Measurements from ENCODE around the gene RPAP2. TPM values are rescaled to one million over a fixed set of nuclear protein-coding genes. Genes with fewer than 3 reads are reported as not detected.

RPAP2 gene
- total RNA-seq, 1 experiment from 2014 or later = 28.1 TPM

- no peaks in the 10 kb centered on the region for H3K9me3 ChIP-seq (ENCODE audit: control insufficient read depth in 1 of 2, insufficient read depth in 1 of 2, low read depth in 1 of 2, low read length in 2 of 2)
- no peak overlapping the region for H3K4me3 ChIP-seq (replicated peaks in 1 of 2; ENCODE audit: low read depth in 1 of 2, low read length in 2 of 2)
- H3K27me3 ChIP-seq (ENCODE audit: insufficient read depth, low read length) = no peaks in the 10 kb centered on the region
- no peak overlapping the region for H2AFZ ChIP-seq (ENCODE audit: low read depth, low read length, poor library complexity, severe bottlenecking)
- POLR2A ChIA-PET = no interaction called here
- RAD21 ChIA-PET (ENCODE audit: low non-redundant PET in 1 of 2, low total read pairs in 2 of 2, uncharacterized antibody in 2 of 2, unreplicated experiment in 2 of 2) = no interaction called here
- H3K36me3 ChIP-seq (ENCODE audit: control insufficient read depth in 1 of 2, insufficient read depth in 2 of 2, low read length in 2 of 2) = peaks cover 0 to 5% of the 10 kb centered on the region in 2 experiments; a peak in 2 of 4 replicates
- no peak for TF ChIP-seq EZH2phosphoT487 (IDR thresholded peaks at IDR 0.05; ENCODE audit: borderline replicate concordance)
- no peaks in the 10 kb centered on the region for H3K4me1 ChIP-seq (ENCODE audit: control insufficient read depth in 1 of 2, insufficient read depth in 2 of 2, low read length in 2 of 2)
- no peak for DNase-seq (ENCODE audit: low read depth, low spot score)
- no peak overlapping the region for H3K9ac ChIP-seq (ENCODE audit: low read length)
- no peak overlapping the region for H3K4me2 ChIP-seq (ENCODE audit: low read length)
- no peaks in the 10 kb centered on the region for H3K9me2 ChIP-seq (ENCODE audit: insufficient read depth)
- CTCF ChIA-PET = no interaction called here
- no peak for ATAC-seq
- no peaks in the 10 kb centered on the region for H4K20me1 ChIP-seq (ENCODE audit: insufficient read depth)
- BruUV-seq (replicated peaks) = no TSS peak
- no peak overlapping the region for H3K27ac ChIP-seq (ENCODE audit: low read depth, low read length)
- no peaks in the 10 kb centered on the region for H3K79me2 ChIP-seq (ENCODE audit: insufficient read depth, low read length)
- intact Hi-C loops (cut with micrococcal nuclease) = no loop called here
Observed at GRCh38 chr1:92340154-92340553, 41.3 kb downstream of the RPAP2 start.

GRCh38 chr1:92342401-92342800 is 43.5 kb downstream of the RPAP2 start:
- H3K9ac ChIP-seq (ENCODE audit: low read length) = no peak overlapping the region
- H3K4me1 ChIP-seq (ENCODE audit: control insufficient read depth in 1 of 2, insufficient read depth in 2 of 2, low read length in 2 of 2) = no peaks in the 10 kb centered on the region
- no peaks in the 10 kb centered on the region for H3K79me2 ChIP-seq (ENCODE audit: insufficient read depth, low read length)
- BruUV-seq (replicated peaks) = no TSS peak
- RAD21 ChIA-PET (ENCODE audit: low non-redundant PET in 1 of 2, low total read pairs in 2 of 2, uncharacterized antibody in 2 of 2, unreplicated experiment in 2 of 2) = no interaction called here
- no peaks in the 10 kb centered on the region for H3K9me2 ChIP-seq (ENCODE audit: insufficient read depth)
- no peak overlapping the region for H3K4me3 ChIP-seq (replicated peaks in 1 of 2; ENCODE audit: low read depth in 1 of 2, low read length in 2 of 2)
- DNase-seq (ENCODE audit: low read depth, low spot score) (no peak), ATAC-seq (no peak)
- H3K9me3 ChIP-seq (ENCODE audit: control insufficient read depth in 1 of 2, insufficient read depth in 1 of 2, low read depth in 1 of 2, low read length in 2 of 2) = no peaks in the 10 kb centered on the region
- no peaks in the 10 kb centered on the region for H4K20me1 ChIP-seq (ENCODE audit: insufficient read depth)
- H3K4me2 ChIP-seq (ENCODE audit: low read length) = no peak overlapping the region
- H2AFZ ChIP-seq (ENCODE audit: low read depth, low read length, poor library complexity, severe bottlenecking) = no peak overlapping the region
- POLR2A ChIA-PET = no interaction called here
- peaks cover 0 to 5% of the 10 kb centered on the region in 2 experiments; a peak in 3 of 4 replicates for H3K36me3 ChIP-seq (ENCODE audit: control insufficient read depth in 1 of 2, insufficient read depth in 2 of 2, low read length in 2 of 2)
- intact Hi-C loops (cut with micrococcal nuclease) = no loop called here
- TF ChIP-seq YY1 (IDR thresholded peaks at IDR 0.05; ENCODE audit: extremely low read depth, insufficient replicate concordance, low read depth, low read length) (no peak), ZNF274 (IDR thresholded peaks at IDR 0.05; ENCODE audit: low read depth, low read length) (no peak), SRF (IDR thresholded peaks at IDR 0.05; ENCODE audit: low read depth) (no peak), FOSL1 (IDR thresholded peaks at IDR 0.05; ENCODE audit: low read depth) (no peak), JUND (IDR thresholded peaks at IDR 0.05) (no peak), MAX (IDR thresholded peaks at IDR 0.05) (no peak), POLR2AphosphoS5 (IDR thresholded peaks at IDR 0.05; ENCODE audit: low read depth, low read length) (no peak), RAD21 (IDR thresholded peaks at IDR 0.05; ENCODE audit: low read depth) (no peak)
- TF ChIP-seq, protein P1, sequence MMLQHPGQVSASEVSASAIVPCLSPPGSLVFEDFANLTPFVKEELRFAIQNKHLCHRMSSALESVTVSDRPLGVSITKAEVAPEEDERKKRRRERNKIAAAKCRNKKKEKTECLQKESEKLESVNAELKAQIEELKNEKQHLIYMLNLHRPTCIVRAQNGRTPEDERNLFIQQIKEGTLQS (IDR thresholded peaks at IDR 0.05) = no peak
- TF ChIP-seq, protein P2, sequence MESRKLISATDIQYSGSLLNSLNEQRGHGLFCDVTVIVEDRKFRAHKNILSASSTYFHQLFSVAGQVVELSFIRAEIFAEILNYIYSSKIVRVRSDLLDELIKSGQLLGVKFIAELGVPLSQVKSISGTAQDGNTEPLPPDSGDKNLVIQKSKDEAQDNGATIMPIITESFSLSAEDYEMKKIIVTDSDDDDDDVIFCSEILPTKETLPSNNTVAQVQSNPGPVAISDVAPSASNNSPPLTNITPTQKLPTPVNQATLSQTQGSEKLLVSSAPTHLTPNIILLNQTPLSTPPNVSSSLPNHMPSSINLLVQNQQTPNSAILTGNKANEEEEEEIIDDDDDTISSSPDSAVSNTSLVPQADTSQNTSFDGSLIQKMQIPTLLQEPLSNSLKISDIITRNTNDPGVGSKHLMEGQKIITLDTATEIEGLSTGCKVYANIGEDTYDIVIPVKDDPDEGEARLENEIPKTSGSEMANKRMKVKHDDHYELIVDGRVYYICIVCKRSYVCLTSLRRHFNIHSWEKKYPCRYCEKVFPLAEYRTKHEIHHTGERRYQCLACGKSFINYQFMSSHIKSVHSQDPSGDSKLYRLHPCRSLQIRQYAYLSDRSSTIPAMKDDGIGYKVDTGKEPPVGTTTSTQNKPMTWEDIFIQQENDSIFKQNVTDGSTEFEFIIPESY (IDR thresholded peaks at IDR 0.05; ENCODE audit: extremely low read depth, insufficient replicate concordance, low read length) = no peak
- no peaks in the 10 kb centered on the region for H3K27me3 ChIP-seq (ENCODE audit: insufficient read depth, low read length)
- CTCF ChIA-PET = no interaction called here
- H3K27ac ChIP-seq (ENCODE audit: low read depth, low read length) = no peak overlapping the region
